ENCODE measurements around the gene TNRC18. TPM values are rescaled to one million over a fixed set of nuclear protein-coding genes. Genes with fewer than 3 reads are reported as not detected.

The TNRC18 gene
- total and polyA plus RNA-seq, 9 donors: 48.6 to 153 (median 91.8) TPM

DNA sequence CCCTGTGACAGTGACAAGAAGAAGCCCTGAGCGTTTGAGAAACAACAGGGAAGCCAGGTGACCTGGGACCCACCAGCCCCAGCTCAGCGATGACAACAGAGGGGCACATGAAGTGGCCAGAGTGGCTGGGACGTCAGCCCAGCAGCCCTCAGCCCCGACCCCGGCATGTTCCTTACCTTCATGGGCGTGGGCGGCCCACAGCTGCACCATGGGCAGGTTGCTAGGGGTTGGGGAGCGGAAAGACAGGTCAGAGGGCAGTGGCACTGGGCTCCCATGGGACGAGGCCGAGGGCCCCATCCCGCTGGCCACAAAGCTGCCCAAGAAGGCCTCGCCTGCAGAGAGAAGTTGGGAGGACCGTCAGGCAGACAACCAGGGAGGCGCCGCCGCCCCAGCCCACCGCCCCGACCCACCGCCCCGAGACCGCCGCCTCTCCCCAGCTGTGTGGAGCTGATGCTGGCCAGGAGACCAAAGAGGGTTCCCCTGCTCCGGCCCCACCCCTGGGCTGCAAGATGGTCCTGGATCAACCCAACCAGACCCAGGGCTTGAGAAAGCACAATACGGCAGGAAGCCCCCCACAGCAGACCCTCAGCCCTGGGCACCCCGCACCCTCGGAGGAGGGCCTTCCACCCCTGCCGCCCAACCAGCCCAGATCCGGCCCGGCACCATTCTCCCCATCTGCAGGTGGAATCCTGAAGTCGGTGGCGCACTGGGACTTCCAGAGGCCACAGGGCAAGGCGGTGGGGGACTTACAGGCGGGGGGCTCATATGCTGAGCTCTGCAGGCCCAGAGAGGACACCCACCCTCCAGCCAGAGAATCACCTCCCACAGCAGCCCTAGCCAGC lies 29.1 kb downstream of the TNRC18 start:
- H3K9me3 ChIP-seq: no peaks in the 10 kb centered on the region
- H3K27me3 ChIP-seq: no peaks in the 10 kb centered on the region
- TF ChIP-seq EP300 (IDR thresholded peaks at IDR 0.05) (no peak), POLR2A (IDR thresholded peaks at IDR 0.05) (no peak)
- TF ChIP-seq, protein P1, sequence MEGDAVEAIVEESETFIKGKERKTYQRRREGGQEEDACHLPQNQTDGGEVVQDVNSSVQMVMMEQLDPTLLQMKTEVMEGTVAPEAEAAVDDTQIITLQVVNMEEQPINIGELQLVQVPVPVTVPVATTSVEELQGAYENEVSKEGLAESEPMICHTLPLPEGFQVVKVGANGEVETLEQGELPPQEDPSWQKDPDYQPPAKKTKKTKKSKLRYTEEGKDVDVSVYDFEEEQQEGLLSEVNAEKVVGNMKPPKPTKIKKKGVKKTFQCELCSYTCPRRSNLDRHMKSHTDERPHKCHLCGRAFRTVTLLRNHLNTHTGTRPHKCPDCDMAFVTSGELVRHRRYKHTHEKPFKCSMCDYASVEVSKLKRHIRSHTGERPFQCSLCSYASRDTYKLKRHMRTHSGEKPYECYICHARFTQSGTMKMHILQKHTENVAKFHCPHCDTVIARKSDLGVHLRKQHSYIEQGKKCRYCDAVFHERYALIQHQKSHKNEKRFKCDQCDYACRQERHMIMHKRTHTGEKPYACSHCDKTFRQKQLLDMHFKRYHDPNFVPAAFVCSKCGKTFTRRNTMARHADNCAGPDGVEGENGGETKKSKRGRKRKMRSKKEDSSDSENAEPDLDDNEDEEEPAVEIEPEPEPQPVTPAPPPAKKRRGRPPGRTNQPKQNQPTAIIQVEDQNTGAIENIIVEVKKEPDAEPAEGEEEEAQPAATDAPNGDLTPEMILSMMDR (IDR thresholded peaks at IDR 0.05): no peak
- 86 to 91% (median 86%) methylated on average over 32 to 33 of the region's 33 CpGs for WGBS, 3 donors
- peaks cover 9% of the 10 kb centered on the region for H3K4me1 ChIP-seq (ENCODE audit: insufficient read depth)
- no peak overlapping the region for H3K27ac ChIP-seq
- intact Hi-C loops (cut with DNase I): no loop called here
- no peak overlapping the region for H3K4me3 ChIP-seq
- no peaks in the 10 kb centered on the region for H3K36me3 ChIP-seq
- DNase-seq: no peak

DNA sequence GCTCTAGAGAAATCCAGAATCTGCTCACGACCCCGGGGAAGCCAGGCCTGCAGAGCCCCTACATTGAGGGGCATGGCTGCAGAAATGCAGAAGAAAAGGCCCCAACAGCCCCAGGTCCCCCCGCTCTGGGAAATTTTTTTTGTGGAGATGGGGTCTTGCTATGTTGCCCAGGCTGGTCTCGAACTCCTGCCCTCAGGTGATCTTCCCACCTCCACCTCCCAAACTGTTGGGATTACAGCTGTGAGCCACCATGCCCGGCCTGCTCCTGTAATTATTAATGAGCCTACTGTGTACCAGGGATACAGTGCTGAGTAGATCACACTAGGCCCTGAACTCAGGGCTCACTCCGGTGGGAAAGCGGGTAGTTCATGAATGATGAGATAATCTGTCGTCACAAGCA lies 29.9 kb downstream of the TNRC18 start:
- no peaks in the 10 kb centered on the region for H3K27me3 ChIP-seq
- no peak overlapping the region for H3K4me3 ChIP-seq
- TF ChIP-seq, protein P1 (IDR thresholded peaks at IDR 0.05): no peak
- TF ChIP-seq EP300 (IDR thresholded peaks at IDR 0.05) (no peak), POLR2A (IDR thresholded peaks at IDR 0.05) (no peak)
- no peak overlapping the region for H3K27ac ChIP-seq
- intact Hi-C loops (cut with DNase I): no loop called here
- no peak for DNase-seq
- WGBS, 3 donors: 89 to 94% (median 92%) methylated on average over 8 of the region's 8 CpGs
- H3K4me1 ChIP-seq (ENCODE audit: insufficient read depth): peaks cover 9% of the 10 kb centered on the region
- no peaks in the 10 kb centered on the region for H3K9me3 ChIP-seq
- no peaks in the 10 kb centered on the region for H3K36me3 ChIP-seq

DNA sequence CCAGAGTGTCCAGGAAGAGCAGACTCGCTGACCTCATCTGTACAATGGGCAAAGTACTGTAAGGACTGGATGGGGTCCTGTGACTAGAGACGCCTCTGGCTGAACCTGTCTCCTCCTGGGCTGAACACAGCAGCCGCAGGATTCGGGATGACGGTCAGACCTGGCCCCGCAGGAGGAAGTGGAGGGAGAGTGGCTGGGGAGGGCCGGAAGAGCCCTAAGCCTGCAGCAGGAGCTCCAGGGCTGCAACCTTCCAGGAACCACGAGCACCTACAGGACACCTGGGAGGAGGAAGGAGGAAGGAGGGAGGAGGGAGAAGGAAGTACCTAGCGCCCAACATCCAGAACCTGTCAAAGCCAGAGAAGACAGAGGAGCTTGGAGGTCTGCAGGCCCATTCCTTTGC lies 30.3 kb downstream of the TNRC18 start:
- no peaks in the 10 kb centered on the region for H3K27me3 ChIP-seq
- H3K36me3 ChIP-seq: no peaks in the 10 kb centered on the region
- TF ChIP-seq, protein P1 (IDR thresholded peaks at IDR 0.05): no peak
- no peaks in the 10 kb centered on the region for H3K9me3 ChIP-seq
- H3K27ac ChIP-seq: no peak overlapping the region
- 80 to 84% (median 83%) methylated on average over 9 of the region's 9 CpGs for WGBS, 3 donors
- intact Hi-C loops (cut with DNase I): no loop called here
- H3K4me3 ChIP-seq: no peak overlapping the region
- peaks cover 9% of the 10 kb centered on the region for H3K4me1 ChIP-seq (ENCODE audit: insufficient read depth)
- no peak for DNase-seq

DNA sequence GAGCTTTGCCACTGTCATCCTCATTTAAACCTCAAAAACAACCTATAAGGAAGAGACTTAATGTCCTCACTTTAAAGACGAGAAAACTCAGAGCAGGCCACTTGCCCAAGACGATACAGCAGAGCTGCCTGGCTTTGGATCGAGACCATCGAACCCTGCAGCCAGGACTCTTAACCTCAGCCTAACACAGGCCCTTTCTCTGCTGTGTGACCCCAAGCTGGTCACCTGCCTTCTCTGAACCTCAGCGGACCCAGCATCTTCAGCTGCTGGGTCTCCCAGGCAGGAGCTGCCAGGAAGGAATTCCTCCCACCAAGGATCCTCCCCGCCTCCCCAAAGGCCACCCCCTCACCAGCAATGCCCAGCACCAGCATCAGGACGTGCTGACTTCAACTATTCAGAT lies 32.7 kb downstream of the TNRC18 start:
- intact Hi-C loops (cut with DNase I): no loop called here
- no peaks in the 10 kb centered on the region for H3K9me3 ChIP-seq
- TF ChIP-seq, protein P1 (IDR thresholded peaks at IDR 0.05): no peak
- no peak for TF ChIP-seq EP300 (IDR thresholded peaks at IDR 0.05)
- no peak for TF ChIP-seq POLR2A (IDR thresholded peaks at IDR 0.05)
- no peak overlapping the region for H3K4me3 ChIP-seq
- no peaks in the 10 kb centered on the region for H3K36me3 ChIP-seq
- WGBS, 3 donors: 81 to 83% (median 83%) methylated on average over 7 of the region's 7 CpGs
- no peak for DNase-seq
- peaks cover 2% of the 10 kb centered on the region for H3K4me1 ChIP-seq (ENCODE audit: insufficient read depth)
- H3K27me3 ChIP-seq: no peaks in the 10 kb centered on the region
- H3K27ac ChIP-seq: no peak overlapping the region
